GM21825 (cell line): ENCODE data around the gene CD63.

Source experiments
- ATAC-seq: cut with Tn5 transposase; IDR thresholded peaks from one replicate; pipeline ENCODE4 v1.9.1; 2021; ENCODE audit warnings: mild to moderate bottlenecking, moderate library complexity; ENCODE audit not compliant: unreplicated experiment

Gene CD63

DNA sequence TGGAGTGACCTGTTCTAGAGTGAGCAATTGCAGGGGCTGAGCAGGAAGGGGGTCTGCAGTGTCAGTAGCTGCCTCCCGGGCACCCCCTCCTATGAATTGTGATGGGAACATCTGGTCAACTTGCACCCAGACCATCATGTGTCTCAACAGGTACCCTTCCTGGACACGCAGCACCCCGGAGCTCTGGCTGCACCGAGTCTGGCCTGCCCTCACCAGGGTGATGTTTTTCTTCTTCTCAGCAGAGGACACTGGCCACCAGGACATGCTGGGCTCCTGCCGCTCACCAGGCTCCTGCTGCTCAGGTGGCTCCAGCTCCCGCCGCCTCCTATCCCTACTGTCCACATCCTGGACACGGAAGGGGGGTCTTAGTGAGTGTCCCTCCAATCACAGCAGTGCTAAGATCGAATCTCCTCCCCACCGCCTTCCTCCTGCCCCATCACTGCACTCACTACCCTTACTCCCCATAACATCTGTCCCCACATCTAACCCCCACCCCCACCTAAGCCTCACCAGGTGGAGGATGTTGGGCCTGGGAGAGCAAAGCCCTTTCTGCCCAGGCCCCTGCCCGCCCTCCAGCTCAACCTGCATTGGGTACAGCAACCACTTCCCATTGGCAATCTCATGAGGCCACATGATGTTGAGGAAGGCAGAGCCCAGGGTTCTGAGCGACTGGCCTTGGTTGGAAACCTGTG, 36.0 kb downstream of the CD63 start:
- ATAC-seq: no peak

DNA sequence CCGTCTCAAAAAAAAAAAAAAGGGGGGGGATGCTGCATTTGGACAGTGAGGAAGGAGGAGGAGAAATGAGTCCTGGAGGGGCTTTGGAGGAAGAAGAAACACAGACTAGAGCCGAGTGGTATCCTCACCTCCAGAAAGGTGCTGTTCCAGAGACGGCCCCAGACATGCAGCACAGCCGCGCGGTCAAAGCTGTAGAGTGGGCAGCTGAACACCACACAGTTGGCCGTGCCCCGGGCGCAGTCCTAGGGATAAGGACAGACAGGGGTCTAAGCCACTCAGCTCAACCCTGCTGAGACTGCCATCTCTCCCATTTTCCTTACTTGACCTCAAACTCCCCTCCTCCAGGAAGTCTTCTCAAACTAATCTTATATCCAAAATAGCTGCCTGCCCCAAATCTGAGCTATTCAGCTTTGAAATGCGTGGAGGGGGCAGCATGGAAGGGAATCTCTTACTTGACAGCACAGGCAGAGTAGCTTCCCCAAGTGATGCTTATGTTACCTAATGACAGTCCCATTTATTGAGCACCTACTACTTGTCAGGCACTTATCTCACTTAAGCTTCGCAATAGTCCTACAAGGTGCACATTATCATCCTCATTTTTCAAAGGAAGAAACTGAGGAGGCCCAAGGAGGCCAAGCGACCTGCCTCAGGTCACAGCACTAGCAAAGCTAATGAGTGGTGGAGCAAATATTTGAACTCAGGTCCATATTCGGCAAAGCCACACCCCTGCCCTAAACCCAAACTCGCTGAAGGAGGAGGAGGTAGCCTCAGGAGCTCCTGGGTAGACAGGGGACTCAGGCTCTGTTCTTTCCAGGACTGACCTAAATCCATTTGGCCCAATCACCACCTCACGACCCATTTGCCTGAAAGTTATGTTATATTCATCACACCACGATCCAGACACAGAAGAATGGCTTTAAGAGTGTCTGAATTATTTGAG, 39.8 kb downstream of the CD63 start:
- no peak for ATAC-seq

DNA sequence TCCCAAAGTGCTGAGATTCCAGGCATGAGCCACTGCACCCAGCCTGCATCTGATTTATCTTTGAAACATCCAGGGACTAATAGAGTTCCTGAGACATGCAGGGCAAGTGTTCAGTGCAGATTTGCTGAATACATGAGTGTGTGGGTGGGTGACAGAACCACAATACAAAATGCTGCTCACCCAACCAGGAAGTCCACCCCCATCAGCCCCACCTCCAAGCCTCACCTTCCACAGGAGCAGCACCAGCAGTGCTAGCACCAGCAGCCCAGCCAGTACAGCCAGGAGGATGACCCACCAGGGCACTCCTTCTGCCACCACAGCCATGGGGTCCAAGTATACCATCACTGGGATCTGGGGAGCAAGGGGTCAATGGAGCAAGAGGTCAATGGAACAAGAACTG, 41.1 kb downstream of the CD63 start:
- ATAC-seq: no peak

GRCh38 chr12:55686366-55687010, 42.3 kb downstream of the CD63 start:
- no peak for ATAC-seq

GRCh38 chr12:55685671-55686070, 43.1 kb downstream of the CD63 start:
- no peak for ATAC-seq

DNA sequence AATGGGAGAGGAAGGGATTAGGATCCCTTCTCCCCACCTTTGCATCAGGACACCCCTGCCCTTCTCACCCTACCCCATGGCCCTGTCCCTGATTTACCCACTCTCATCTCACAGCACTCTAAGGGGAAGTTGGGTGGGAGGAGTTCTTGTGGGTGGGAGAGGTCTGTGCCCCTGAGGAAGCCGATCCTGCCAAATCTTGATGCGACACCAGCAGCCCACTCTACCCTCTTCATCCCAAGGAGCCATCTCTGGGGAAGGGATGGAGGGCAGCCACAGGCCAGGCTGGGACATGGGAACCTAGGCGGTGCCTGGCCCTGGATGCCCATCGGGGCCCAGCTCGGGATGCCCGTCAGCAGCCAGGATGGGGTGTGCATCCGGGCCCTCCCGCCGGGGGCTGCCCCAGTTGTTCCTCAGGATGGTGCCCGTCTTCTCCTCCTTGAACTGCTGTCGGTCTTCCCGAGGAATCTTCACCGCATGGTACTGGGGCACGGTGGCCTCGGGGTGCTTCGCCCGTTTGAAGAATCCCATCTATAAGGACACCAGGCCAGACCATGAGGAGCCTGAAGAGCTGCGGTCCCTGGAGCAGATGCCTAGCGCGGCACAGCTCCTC, 43.9 kb downstream of the CD63 start:
- no peak for ATAC-seq

DNA sequence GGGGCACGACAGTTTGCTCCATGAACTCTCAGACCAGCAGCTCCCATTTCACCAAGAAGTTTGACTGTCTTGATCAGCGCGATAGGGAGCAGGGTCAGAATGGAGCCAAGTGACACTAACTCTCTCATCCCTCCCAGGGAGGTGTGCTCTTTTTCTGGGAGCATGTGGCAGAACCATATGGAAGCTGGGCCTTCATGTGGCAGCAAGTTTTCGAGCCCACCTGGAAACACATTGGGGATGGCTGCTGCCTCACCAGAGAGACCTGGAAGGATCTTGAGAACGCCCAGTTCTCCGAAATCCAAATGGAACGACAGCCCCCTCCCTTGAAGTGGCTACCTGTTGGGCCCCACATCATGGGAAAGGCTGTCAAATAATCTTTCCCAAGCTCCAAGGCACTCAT, 45.1 kb downstream of the CD63 start:
- no peak for ATAC-seq

DNA sequence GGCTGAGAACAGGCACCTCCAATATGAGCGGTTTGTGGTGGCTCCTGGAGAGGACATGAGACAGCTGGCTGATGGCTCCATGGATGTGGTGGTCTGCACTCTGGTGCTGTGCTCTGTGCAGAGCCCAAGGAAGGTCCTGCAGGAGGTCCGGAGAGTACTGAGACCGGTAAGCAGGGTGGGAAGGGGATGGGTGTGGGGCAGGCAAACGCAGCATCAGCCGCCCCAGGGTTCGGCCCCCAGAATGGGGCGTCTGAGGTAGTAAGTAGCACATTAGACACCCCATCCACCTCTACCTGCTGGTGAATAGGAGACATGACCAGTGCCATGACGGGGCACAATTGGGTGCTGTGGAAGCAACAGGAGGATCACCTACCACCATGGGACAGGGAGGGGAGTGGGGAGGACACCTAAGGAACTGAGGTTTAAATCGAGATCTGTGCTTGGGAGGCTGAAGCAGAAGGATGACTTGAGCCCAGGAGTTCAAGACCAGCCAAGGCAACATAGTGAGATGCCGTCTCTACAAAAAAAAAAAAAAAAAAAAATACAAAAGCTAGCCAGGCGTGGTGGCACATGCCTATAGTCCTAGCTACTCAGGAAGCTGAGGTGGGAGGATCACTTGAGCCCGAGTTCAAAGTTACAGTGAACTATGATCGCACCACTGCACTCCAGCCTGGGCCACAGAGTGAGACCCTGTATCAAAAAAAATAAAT, 46.6 kb downstream of the CD63 start:
- ATAC-seq: no peak

DNA sequence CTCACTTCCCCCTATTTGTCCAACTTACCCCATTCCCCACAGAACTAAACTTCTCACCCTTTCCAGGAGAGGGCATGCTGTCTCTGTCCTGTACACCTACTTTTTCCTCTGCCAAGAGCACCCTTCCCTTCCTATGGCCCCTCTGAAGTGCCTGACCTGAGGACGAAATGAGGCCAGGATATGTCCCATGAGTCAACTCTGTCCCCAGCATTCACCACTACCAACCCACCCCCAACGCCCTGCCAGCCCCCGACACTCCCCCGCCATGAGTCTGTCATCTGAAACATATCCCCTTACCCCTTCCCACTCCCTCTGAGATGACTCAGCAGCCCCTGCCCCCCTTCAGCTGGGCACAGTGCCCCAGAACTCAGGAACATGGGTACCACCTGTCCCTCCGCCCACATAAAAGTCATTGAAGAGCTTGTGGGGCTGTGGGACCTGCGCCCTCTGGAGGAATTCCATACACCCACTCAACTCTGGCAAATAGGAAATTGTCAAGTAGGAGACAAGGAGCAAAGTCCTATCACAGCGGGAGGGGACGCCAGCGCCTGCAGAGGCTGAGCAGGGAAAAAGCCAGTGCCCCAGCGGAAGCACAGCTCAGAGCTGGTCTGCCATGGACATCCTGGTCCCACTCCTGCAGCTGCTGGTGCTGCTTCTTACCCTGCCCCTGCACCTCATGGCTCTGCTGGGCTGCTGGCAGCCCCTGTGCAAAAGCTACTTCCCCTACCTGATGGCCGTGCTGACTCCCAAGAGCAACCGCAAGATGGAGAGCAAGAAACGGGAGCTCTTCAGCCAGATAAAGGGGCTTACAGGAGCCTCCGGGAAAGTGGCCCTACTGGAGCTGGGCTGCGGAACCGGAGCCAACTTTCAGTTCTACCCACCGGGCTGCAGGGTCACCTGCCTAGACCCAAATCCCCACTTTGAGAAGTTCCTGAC, 47.4 kb downstream of the CD63 start:
- no peak for ATAC-seq

DNA sequence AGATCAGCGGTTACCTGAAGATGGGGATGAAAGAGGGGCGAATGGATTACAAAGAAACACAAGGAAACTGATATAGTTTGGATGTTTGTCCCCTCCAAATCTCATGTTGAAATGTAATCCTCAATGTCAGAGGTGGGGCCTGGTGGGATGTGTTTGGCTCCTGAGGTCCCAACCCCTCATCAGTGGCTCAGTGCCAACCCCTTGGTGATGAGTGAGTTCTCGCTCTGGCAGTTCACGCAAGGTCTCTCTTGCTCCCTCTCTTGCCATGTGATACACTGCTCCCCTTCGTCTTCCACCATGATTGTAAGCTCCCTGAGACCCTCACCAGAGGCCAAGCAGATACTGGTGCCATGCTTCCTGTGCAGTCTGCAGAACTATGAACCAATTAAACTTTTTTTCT, 49.1 kb downstream of the CD63 start:
- no peak for ATAC-seq

DNA sequence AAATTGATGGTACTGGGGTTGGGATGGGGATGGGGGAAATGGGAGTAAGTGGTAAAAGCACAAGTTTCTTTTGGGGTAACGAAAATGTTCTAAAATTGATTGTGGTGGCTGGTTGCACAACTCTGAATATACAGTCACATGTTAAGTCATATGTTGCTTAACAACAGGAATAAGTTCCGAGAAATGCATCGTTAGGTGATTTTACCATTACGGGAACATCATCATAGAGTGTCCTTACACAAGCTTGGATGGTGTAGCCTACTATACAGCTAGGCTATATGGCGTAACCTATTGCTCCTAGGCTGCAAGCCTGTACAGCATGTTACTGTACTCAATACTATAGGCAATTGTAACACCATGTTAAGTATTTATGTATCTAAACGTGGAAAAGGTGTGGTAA, 52.1 kb downstream of the CD63 start:
- no peak for ATAC-seq

GRCh38 chr12:55675666-55676065, 53.1 kb downstream of the CD63 start:
- no peak for ATAC-seq
